Thyroid gland (tissue), 4 donors: ENCODE results near the gene NT5C3B. TPM values are rescaled to one million over a fixed set of nuclear protein-coding genes. Genes with fewer than 3 reads are reported as not detected.
A peak's percentile ranks its signal among the peaks of the same experiment; 100 is the strongest.
"Not testable (repeated sequence)": the region's sequence is repeated elsewhere in the genome, so short reads cannot be mapped to it uniquely, and the experiment has no call there.

Experiments
- DNase-seq, 2 donors: peaks; one replicate each; pipeline ENCODE4 v3.0.0-alpha.2; 2019
- H3K27ac ChIP-seq, 3 donors: fragments of 200-600 bp; sonication (generic); 1 replicate in 2 of 3; 2 replicates in 1 of 3; pipeline ENCODE4 v1.5.1; 2016 to 2019; ENCODE audit warnings: mild to moderate bottlenecking in 1 of 3, moderate library complexity in 1 of 3
- H3K27me3 ChIP-seq: fragments of 200-600 bp; sonication (generic); one replicate; pipeline ENCODE4 v1.5.1; 2019
- H3K36me3 ChIP-seq, 2 donors: fragments of 200-600 bp; sonication (generic); one replicate each; pipeline ENCODE4 v1.5.1; 2016 to 2019
- H3K4me1 ChIP-seq, 2 donors: fragments of 200-600 bp; sonication (generic); one replicate each; pipeline ENCODE4 v1.5.1; 2017 to 2019
- H3K4me3 ChIP-seq, 3 donors: fragments of 200-600 bp; sonication (generic); replicated peaks in 1 of 3; 1 replicate in 2 of 3; 2 replicates in 1 of 3; pipeline ENCODE4 v1.5.1; 2016; ENCODE audit warnings: mild to moderate bottlenecking in 1 of 3
- H3K9me3 ChIP-seq: fragments of 200-600 bp; sonication (generic); one replicate; pipeline ENCODE4 v1.5.1; 2017
- CTCF ChIP-seq, 6 experiments: fragments of 200-600 bp in 3 of 6; fragments of 450-650 bp in 3 of 6; sonication (generic) in 3 of 6; IDR thresholded peaks; one replicate each; pipeline ENCODE4 v1.5.1; 2016 to 2019; ENCODE audit warnings: antibody characterized with exemption in 6 of 6, mild to moderate bottlenecking in 2 of 6, inconsistent platforms in 1 of 6, moderate library complexity in 1 of 6
- POLR2A ChIP-seq, 2 donors: fragments of 450-650 bp; IDR thresholded peaks; one replicate each; pipeline ENCODE4 v1.6.1; 2017; ENCODE audit warnings: antibody characterized with exemption in 2 of 2, mild to moderate bottlenecking in 2 of 2, moderate library complexity in 1 of 2
- WGBS, 2 donors: methylation state at CpG; one replicate each; pipeline ENCODE4 v1.1.5; 2017; 5-methylcytosine and 5-hydroxymethylcytosine counted together
- intact Hi-C: fragments of 100-400 bp; cut with DNase I; formaldehyde crosslinking; loops from one replicate; pipeline ENCODE4 v1.15.1; 2023
- total RNA-seq, 4 donors: library from RNA; depleted of rRNA; stranded (reverse); fragments of >200 nt; gene quantifications; one replicate each; pipeline ENCODE4 v1.2.3, GENCODE V29; 2016

Gene NT5C3B
- total RNA-seq, 4 donors from 2014 or later: 97.3 to 132 (median 110) TPM

GRCh38 chr17:41860254-41860931 lies 24.4 kb upstream of the NT5C3B start:
- WGBS, 2 donors: 76 to 79% methylated on average over 3 of the region's 3 CpGs
- Histone ChIP-seq H3K9me3 (no peaks in the 10 kb centered on the region), H3K36me3 (no peaks in the 10 kb centered on the region), H3K4me1 (peaks cover 20 to 41% of the 10 kb centered on the region in 2 donors), H3K27ac (no peak overlapping the region), H3K4me3 (no peak overlapping the region), H3K27me3 (no peaks in the 10 kb centered on the region)
- TF ChIP-seq POLR2A (IDR thresholded peaks at IDR 0.05) (no peak), CTCF (IDR thresholded peaks at IDR 0.05) (no peak)
- intact Hi-C loops: no loop called here
- DNase-seq: no peak

GRCh38 chr17:41851382-41851781 lies 15.3 kb upstream of the NT5C3B start:
- H3K27me3 ChIP-seq, H3K9me3 ChIP-seq, intact Hi-C loops, H3K4me3 ChIP-seq: not testable (repeated sequence)
- H3K27ac ChIP-seq: peak overlapping the region in 2 of 3 donors; percentile 62 to 67
- peaks cover 3 to 10% of the 10 kb centered on the region in 2 donors for H3K36me3 ChIP-seq
- peaks cover 43 to 52% of the 10 kb centered on the region in 2 donors for H3K4me1 ChIP-seq
- peak; percentile 22 to 56 for DNase-seq
- WGBS, 2 donors: 81 to 85% methylated on average over 14 of the region's 14 CpGs

- Histone ChIP-seq H3K27me3 (no peaks in the 10 kb centered on the region), H3K4me3 (no peak overlapping the region), H3K36me3 (peaks cover 3 to 6% of the 10 kb centered on the region in 2 donors), H3K4me1 (peaks cover 43 to 52% of the 10 kb centered on the region in 2 donors), H3K27ac (peak overlapping the region; percentile 62 to 72 (median 67)), H3K9me3 (no peaks in the 10 kb centered on the region)
- TF ChIP-seq POLR2A (IDR thresholded peaks at IDR 0.05): no peak
- TF ChIP-seq CTCF (IDR thresholded peaks at IDR 0.05): no peak
- DNase-seq: no peak
- intact Hi-C loops: no loop called here
- WGBS, 2 donors: 34 to 36% methylated on average over 4 of the region's 4 CpGs
These were observed 13.4 kb upstream of the NT5C3B start for GRCh38 chr17:41849251-41849990.

GRCh38 chr17:41848788-41849187 lies 12.8 kb upstream of the NT5C3B start:
- peak overlapping the region; percentile 62 to 72 (median 67) for H3K27ac ChIP-seq
- no peak for TF ChIP-seq CTCF (IDR thresholded peaks at IDR 0.05)
- no peak for TF ChIP-seq POLR2A (IDR thresholded peaks at IDR 0.05)
- intact Hi-C loops: no loop called here
- peaks cover 0 to 3% of the 10 kb centered on the region in 2 donors for H3K36me3 ChIP-seq
- H3K4me3 ChIP-seq: no peak overlapping the region
- H3K4me1 ChIP-seq: peaks cover 43 to 52% of the 10 kb centered on the region in 2 donors
- no peaks in the 10 kb centered on the region for H3K9me3 ChIP-seq
- no peaks in the 10 kb centered on the region for H3K27me3 ChIP-seq
- no peak for DNase-seq
- 29 to 34% methylated on average over 4 of the region's 4 CpGs for WGBS, 2 donors

- TF ChIP-seq CTCF (IDR thresholded peaks at IDR 0.05) (no peak), POLR2A (IDR thresholded peaks at IDR 0.05) (no peak)
- H3K9me3 ChIP-seq: no peaks in the 10 kb centered on the region
- no peak overlapping the region for H3K27ac ChIP-seq
- WGBS, 2 donors: 94 to 96% methylated on average over 6 of the region's 6 CpGs
- no peak overlapping the region for H3K4me3 ChIP-seq
- intact Hi-C loops: no loop called here
- no peaks in the 10 kb centered on the region for H3K27me3 ChIP-seq
- no peak for DNase-seq
- H3K36me3 ChIP-seq: no peaks in the 10 kb centered on the region
- H3K4me1 ChIP-seq: peaks cover 33 to 41% of the 10 kb centered on the region in 2 donors
These were observed 8.9 kb upstream of the NT5C3B start for GRCh38 chr17:41844971-41845370.

GRCh38 chr17:41840781-41841180 lies 4.7 kb upstream of the NT5C3B start:
- intact Hi-C loops, H3K27me3 ChIP-seq, H3K4me3 ChIP-seq, H3K36me3 ChIP-seq, H3K9me3 ChIP-seq: not testable (repeated sequence)
- Histone ChIP-seq H3K4me1 (peaks cover 16 to 19% of the 10 kb centered on the region in 2 donors), H3K27ac (peak overlapping the region; percentile 53 to 82 (median 78))
- DNase-seq: peak; percentile 81 to 83
- 40 to 41% methylated on average over 6 of the region's 6 CpGs for WGBS, 2 donors

- peak overlapping the region in 1 of 3 donors; percentile 75 for H3K27ac ChIP-seq
- not testable (repeated sequence) for H3K4me3 ChIP-seq, DNase-seq
These were observed 3.4 kb upstream of the NT5C3B start for GRCh38 chr17:41839448-41839847.

More at GRCh38 chr17:41839448-41839847, 3.4 kb upstream of the NT5C3B start:
- H3K4me1 ChIP-seq: peaks cover 25 to 26% of the 10 kb centered on the region in 2 donors
- intact Hi-C loops, H3K9me3 ChIP-seq, H3K27me3 ChIP-seq, H3K36me3 ChIP-seq: not testable (repeated sequence)
- 98 to 99% methylated on average over 2 of the region's 2 CpGs for WGBS, 2 donors
